AG09319 (cell line): ENCODE results near the gene SIRT2.
"Not testable (repeated sequence)": the region's sequence is repeated elsewhere in the genome, so short reads cannot be mapped to it uniquely, and the experiment has no call there.

Source experiments
- DNase-seq: peaks from one replicate; pipeline ENCODE4 v3.0.0-alpha.2; 2010; ENCODE audit warnings: low read depth; ENCODE audit errors: extremely low read depth
- TF ChIP-seq, protein P1 (sequence below): IDR thresholded peaks from 2 replicates; pipeline ENCODE4 v1.5.1; 2011; ENCODE audit warnings: low read depth, mild to moderate bottlenecking, inconsistent platforms, low read length, moderate library complexity

Gene SIRT2

GRCh38 chr19:38891771-38892170 is 7.6 kb downstream of the SIRT2 start:
- DNase-seq: no peak
- TF ChIP-seq, protein P1, sequence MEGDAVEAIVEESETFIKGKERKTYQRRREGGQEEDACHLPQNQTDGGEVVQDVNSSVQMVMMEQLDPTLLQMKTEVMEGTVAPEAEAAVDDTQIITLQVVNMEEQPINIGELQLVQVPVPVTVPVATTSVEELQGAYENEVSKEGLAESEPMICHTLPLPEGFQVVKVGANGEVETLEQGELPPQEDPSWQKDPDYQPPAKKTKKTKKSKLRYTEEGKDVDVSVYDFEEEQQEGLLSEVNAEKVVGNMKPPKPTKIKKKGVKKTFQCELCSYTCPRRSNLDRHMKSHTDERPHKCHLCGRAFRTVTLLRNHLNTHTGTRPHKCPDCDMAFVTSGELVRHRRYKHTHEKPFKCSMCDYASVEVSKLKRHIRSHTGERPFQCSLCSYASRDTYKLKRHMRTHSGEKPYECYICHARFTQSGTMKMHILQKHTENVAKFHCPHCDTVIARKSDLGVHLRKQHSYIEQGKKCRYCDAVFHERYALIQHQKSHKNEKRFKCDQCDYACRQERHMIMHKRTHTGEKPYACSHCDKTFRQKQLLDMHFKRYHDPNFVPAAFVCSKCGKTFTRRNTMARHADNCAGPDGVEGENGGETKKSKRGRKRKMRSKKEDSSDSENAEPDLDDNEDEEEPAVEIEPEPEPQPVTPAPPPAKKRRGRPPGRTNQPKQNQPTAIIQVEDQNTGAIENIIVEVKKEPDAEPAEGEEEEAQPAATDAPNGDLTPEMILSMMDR: no peak

- DNase-seq: no peak
These were observed 8.7 kb downstream of the SIRT2 start for GRCh38 chr19:38890686-38891085.

GRCh38 chr19:38889803-38890202 is 9.6 kb downstream of the SIRT2 start:
- no peak for DNase-seq
- TF ChIP-seq, protein P1: no peak

More at GRCh38 chr19:38890686-38891085, 8.7 kb downstream of the SIRT2 start:
- TF ChIP-seq, protein P1: no peak

GRCh38 chr19:38888876-38889275 is 10.5 kb downstream of the SIRT2 start:
- DNase-seq: no peak
- TF ChIP-seq, protein P1: no peak

DNA sequence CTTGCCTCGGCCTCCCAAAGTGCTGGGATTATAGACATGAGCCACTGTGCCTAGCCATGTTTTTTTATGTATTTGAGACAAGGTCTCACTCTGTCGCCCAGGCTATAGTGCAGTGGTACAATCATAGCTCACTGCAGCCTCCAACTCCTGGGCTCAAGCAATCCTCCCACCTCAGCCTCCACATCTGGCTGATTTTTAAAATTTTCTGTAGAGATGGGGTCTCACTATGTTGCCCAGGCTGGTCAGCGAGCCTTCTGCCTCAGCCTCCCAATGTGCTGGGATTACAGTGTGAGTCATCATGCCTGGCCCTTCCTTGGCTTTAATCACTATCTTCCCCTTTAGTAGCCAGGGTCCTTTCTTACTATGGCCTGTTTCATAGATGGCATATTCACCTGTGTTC is 14.7 kb downstream of the SIRT2 start:
- not testable (repeated sequence) for DNase-seq

- DNase-seq: no peak
- TF ChIP-seq, protein P1: no peak
These were observed 16.1 kb downstream of the SIRT2 start for GRCh38 chr19:38883286-38883685.

DNA sequence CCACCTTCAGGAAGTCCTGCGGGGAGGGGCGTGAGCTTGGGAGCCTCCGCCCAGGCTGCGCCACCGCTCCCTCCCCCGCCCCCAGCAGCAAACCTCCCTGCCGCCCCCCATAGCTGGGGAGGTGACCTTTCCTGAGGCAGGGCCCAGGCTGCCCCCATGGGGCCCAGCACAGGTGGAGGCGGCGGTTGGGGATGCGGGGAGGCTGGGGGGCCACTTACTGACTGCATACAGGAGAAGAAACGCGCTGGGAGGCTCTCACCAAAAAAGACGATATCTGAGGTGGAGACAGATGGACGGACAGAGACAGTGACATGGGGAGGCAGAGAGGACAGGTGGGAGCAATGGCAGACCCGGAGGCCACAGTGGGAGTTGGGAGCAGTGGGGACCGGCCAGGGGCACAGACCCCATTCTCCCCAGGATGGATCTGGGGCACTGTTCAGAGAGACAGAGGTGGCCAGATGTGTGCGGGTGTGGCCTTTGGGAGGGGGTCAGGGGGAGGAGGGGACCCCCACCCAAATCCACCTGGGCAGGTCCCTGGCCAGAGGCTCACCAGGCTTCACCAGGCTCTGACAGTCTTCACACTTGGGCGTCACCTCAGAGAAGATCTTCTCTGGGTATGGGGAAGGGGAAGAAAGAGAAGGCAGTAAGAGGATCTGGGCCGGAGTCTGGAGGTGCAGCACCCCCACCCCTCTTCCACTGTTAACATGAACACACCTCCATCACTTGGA is 18.4 kb downstream of the SIRT2 start:
- no peak for DNase-seq
- TF ChIP-seq, protein P1: no peak
